ENCODE data around the gene HOXB13. TPM values are rescaled to one million over a fixed set of nuclear protein-coding genes. Genes with fewer than 3 reads are reported as not detected.
A peak's percentile ranks its signal among the peaks of the same experiment; 100 is the strongest.

Gene HOXB13
- total RNA-seq: under 1 TPM in 1 of 7 donors, not detected in 6; 0.38 TPM
- not detected for polyA plus RNA-seq
- long read RNA-seq, donor 1: 0 reads
- long read RNA-seq, donor 2, partial matches to known transcripts: 0 of 3 reads
- long read RNA-seq, donor 2, other reads (novel, unspliced or antisense): 0 of 3 reads
- long read RNA-seq, donor 3: 0 reads

DNA sequence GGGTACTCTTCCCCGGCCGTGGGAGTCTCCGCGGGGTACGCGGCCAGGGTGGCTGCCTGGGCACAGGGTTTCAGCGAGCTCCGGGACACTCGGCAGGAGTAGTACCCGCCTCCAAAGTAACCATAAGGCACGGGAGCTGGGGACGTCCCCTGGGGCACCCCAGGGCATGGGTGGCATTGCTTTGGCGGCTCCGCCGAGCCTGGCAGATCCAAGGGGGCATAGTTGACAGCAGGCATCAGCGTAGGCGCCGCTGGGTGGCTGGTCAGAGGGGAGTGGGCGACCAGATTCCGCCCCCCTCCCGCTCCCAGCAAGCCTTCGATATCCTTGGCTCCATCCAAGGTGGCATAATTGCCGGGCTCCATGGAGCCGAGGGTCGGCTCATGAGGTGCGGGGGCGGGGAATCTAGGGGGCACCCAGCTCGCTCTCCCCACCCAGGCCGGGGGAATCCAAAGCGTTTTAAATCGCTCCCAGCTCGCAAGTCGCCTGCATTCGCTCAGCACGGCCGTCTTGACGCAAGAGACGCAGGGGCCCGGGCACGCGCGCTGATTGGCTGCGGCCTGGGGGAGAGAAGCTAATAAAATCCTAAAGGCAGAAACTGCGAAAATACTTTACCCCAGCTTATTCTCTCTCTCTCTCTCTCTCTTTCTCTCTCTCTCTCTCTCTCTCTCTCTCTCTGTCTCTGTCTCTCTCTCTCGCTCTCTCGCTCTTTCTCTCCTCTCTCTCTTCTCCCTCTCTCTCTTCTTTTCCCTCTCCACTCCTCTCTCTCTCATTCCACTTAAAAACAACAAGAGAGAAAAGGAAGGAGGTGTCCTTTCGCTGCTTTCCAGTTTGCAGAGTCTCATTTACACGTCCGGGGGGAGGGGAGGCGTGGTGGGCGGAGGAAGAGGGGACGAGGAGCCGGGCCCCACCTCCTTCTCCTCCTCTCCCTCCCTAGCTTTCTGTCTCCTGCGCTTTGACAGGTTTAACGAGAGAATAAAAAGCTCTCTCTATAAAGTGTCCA is at the start of gene HOXB13:
Gene HOXB13 (minus strand): TSS at position 519 of the 1,000 bp plus-strand sequence. CDS start 157 bp downstream, at position 362.
- 1 to 3% (median 2%) methylated on average over 46 to 55 of the region's 55 CpGs for WGBS, 3 donors
- no peaks in the 10 kb centered on the region for H3K4me1 ChIP-seq (ENCODE audit: insufficient read depth)
- H3K4me3 ChIP-seq: peak within 1 kb of the TSS; percentile 7
- TF ChIP-seq EP300 (IDR thresholded peaks at IDR 0.05) (no peak), CTCF (IDR thresholded peaks at IDR 0.05) (no peak), POLR2A (IDR thresholded peaks at IDR 0.05) (no peak)
- peaks cover 3% of the 10 kb centered on the region for H3K27me3 ChIP-seq
- no peaks in the 10 kb centered on the region for H3K9me3 ChIP-seq
- H3K27ac ChIP-seq: no peak within 1 kb of the TSS
- intact Hi-C loops (cut with DNase I): loop anchor here in 3 of 4 donors (5.0 to 10.0 kb wide), 3 partner anchors 66 to 154 kb away; no protein-coding TSS in a partner anchor
- H3K36me3 ChIP-seq: no peaks in the 10 kb centered on the region
- no peak for DNase-seq

- no peak overlapping the region for H3K27ac ChIP-seq
- no peaks in the 10 kb centered on the region for H3K27me3 ChIP-seq
- no peaks in the 10 kb centered on the region for H3K4me1 ChIP-seq (ENCODE audit: insufficient read depth)
- no peak overlapping the region for H3K4me3 ChIP-seq
- no peak for DNase-seq
- H3K36me3 ChIP-seq: no peaks in the 10 kb centered on the region
- TF ChIP-seq EP300 (IDR thresholded peaks at IDR 0.05) (no peak), CTCF (IDR thresholded peaks at IDR 0.05) (no peak), POLR2A (IDR thresholded peaks at IDR 0.05) (no peak)
- no peaks in the 10 kb centered on the region for H3K9me3 ChIP-seq
- intact Hi-C loops (cut with DNase I): no loop called here
These were observed 48.1 kb upstream of the HOXB13 start for GRCh38 chr17:48776602-48777001.

GRCh38 chr17:48773245-48773644 is 44.7 kb upstream of the HOXB13 start:
- H3K27ac ChIP-seq: no peak overlapping the region
- H3K9me3 ChIP-seq: no peaks in the 10 kb centered on the region
- intact Hi-C loops (cut with DNase I): no loop called here
- no peaks in the 10 kb centered on the region for H3K4me1 ChIP-seq (ENCODE audit: insufficient read depth)
- H3K36me3 ChIP-seq: no peaks in the 10 kb centered on the region
- no peak overlapping the region for H3K4me3 ChIP-seq
- 85 to 91% (median 88%) methylated on average over 3 of the region's 3 CpGs for WGBS, 3 donors
- TF ChIP-seq EP300 (IDR thresholded peaks at IDR 0.05) (no peak), POLR2A (IDR thresholded peaks at IDR 0.05) (no peak), CTCF (IDR thresholded peaks at IDR 0.05) (no peak)
- no peak for DNase-seq
- no peaks in the 10 kb centered on the region for H3K27me3 ChIP-seq

DNA sequence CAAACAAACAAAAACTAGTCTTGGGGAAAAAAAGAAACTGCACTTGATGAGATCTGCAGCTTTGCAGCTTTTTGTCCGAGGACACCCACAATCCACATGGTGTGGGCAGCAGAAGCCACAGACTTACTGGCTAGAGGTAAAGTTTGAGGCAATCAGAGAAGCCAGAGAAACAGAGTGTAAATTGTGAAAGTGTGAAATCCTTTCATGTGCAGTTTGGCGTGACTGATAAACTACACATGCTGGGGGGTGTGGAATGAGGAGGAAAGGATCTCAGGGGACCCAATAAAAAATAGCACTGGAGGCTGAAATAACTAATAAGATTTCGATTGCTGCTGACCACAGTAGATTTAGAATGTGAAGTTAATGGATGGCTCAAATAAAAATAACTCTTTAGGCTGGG is 42.4 kb upstream of the HOXB13 start:
- Histone ChIP-seq H3K4me1 (ENCODE audit: insufficient read depth) (no peaks in the 10 kb centered on the region), H3K27ac (no peak overlapping the region), H3K27me3 (no peaks in the 10 kb centered on the region), H3K9me3 (no peaks in the 10 kb centered on the region), H3K4me3 (no peak overlapping the region), H3K36me3 (no peaks in the 10 kb centered on the region)
- DNase-seq: no peak
- intact Hi-C loops (cut with DNase I): no loop called here
- WGBS, 3 donors: 29 to 42% (median 42%) methylated on average over 3 of the region's 3 CpGs
- no peak for TF ChIP-seq EP300 (IDR thresholded peaks at IDR 0.05)
- TF ChIP-seq CTCF (IDR thresholded peaks at IDR 0.05): no peak
- TF ChIP-seq POLR2A (IDR thresholded peaks at IDR 0.05): no peak
